Measurements from ENCODE around the gene WDR59. TPM values are rescaled to one million over a fixed set of nuclear protein-coding genes. Genes with fewer than 3 reads are reported as not detected.
A peak's percentile ranks its signal among the peaks of the same experiment; 100 is the strongest.

WDR59 gene
- total and polyA plus RNA-seq, 2 experiments from 2014 or later: 38.7 to 54.5 TPM

DNA sequence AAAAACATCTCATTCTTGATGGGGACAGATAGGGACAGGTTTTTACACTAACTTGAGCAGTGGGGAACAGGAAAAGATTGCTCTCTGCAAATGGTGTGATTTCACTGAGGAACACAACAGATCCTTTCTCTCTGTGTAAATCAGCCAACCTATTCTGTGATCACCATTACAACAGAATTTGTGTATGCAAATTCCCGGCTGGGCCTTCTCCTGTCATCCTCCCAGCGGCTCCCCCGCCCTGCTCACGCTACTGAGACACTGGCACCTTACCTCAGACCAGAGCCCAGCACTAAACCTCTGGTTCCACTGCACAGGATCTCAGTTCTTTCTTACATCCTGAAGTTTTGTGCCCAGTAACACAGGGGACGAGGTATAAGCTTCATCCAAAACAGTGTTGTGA, 113.3 kb downstream of the WDR59 start:
- Mint-ChIP-seq H3K4me1 (peaks cover 50% of the 10 kb centered on the region), H3K27me3 (ENCODE audit: insufficient read depth, low read depth, poor library complexity) (peaks cover 13% of the 10 kb centered on the region), H3K27ac (peak overlapping the region; percentile 86; the same call in 1 of the 2 replicates), H3K4me3 (peak overlapping the region; percentile 16; the same call in 1 of the 3 replicates), H3K9me3 (no peaks in the 10 kb centered on the region), H3K36me3 (ENCODE audit: low read depth) (peaks cover 21% of the 10 kb centered on the region)
- Histone ChIP-seq H2AFZ (no peak overlapping the region), H3K79me2 (replicated peaks; ENCODE audit: insufficient read depth) (no peaks in the 10 kb centered on the region), H3F3A (replicated peaks; ENCODE audit: low read depth) (0 out of 2 replicates have a peak, but pooled peaks cover 8% of the 10 kb centered on the region), H3K4me2 (peak overlapping the region; percentile 48), H3K36me3 (ENCODE audit: insufficient read depth) (no peaks in the 10 kb centered on the region), H3K4me3 (no peak overlapping the region), H3K27me3 (ENCODE audit: insufficient read depth) (no peaks in the 10 kb centered on the region), H4K20me1 (replicated peaks; ENCODE audit: insufficient read depth) (no peaks in the 10 kb centered on the region), H3K27ac (ENCODE audit: low read depth) (peak overlapping the region; percentile 83), H3K9me2 (ENCODE audit: insufficient read depth) (no peaks in the 10 kb centered on the region), H3K4me1 (ENCODE audit: insufficient read depth) (peaks cover 44% of the 10 kb centered on the region)
- DNase-seq (ENCODE audit: low spot score) (peak; percentile 94), ATAC-seq (peak; percentile 94)
- TF ChIP-seq, protein P1, sequence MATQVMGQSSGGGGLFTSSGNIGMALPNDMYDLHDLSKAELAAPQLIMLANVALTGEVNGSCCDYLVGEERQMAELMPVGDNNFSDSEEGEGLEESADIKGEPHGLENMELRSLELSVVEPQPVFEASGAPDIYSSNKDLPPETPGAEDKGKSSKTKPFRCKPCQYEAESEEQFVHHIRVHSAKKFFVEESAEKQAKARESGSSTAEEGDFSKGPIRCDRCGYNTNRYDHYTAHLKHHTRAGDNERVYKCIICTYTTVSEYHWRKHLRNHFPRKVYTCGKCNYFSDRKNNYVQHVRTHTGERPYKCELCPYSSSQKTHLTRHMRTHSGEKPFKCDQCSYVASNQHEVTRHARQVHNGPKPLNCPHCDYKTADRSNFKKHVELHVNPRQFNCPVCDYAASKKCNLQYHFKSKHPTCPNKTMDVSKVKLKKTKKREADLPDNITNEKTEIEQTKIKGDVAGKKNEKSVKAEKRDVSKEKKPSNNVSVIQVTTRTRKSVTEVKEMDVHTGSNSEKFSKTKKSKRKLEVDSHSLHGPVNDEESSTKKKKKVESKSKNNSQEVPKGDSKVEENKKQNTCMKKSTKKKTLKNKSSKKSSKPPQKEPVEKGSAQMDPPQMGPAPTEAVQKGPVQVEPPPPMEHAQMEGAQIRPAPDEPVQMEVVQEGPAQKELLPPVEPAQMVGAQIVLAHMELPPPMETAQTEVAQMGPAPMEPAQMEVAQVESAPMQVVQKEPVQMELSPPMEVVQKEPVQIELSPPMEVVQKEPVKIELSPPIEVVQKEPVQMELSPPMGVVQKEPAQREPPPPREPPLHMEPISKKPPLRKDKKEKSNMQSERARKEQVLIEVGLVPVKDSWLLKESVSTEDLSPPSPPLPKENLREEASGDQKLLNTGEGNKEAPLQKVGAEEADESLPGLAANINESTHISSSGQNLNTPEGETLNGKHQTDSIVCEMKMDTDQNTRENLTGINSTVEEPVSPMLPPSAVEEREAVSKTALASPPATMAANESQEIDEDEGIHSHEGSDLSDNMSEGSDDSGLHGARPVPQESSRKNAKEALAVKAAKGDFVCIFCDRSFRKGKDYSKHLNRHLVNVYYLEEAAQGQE (IDR thresholded peaks at IDR 0.05; ENCODE audit: unreplicated experiment): no peak
- no peak for TF ChIP-seq POLR2AphosphoS5 (IDR thresholded peaks at IDR 0.05; ENCODE audit: low read depth)
- peak; percentile 12; the same call in 1 of the 2 replicates for TF ChIP-seq CREB1 (CRISPR knock-in tag; IDR thresholded peaks at IDR 0.05; ENCODE audit: low read depth)

GRCh38 chr16:74868501-74868900, 116.4 kb downstream of the WDR59 start:
- H3K27ac ChIP-seq (ENCODE audit: low read depth): no peak overlapping the region
- H3K4me1 Mint-ChIP-seq: peaks cover 55% of the 10 kb centered on the region
- peak; percentile 39 for DNase-seq (ENCODE audit: low spot score)
- no peak overlapping the region for H3K4me3 ChIP-seq
- H3K4me1 ChIP-seq (ENCODE audit: insufficient read depth): peaks cover 56% of the 10 kb centered on the region
- no peak overlapping the region for H2AFZ ChIP-seq
- peaks cover 18% of the 10 kb centered on the region for H3K27me3 Mint-ChIP-seq (ENCODE audit: insufficient read depth, low read depth, poor library complexity)
- no peaks in the 10 kb centered on the region for H3K79me2 ChIP-seq (replicated peaks; ENCODE audit: insufficient read depth)
- H3K9me3 Mint-ChIP-seq: no peaks in the 10 kb centered on the region; the same call in 2 of the 3 replicates
- H4K20me1 ChIP-seq (replicated peaks; ENCODE audit: insufficient read depth): no peaks in the 10 kb centered on the region
- H3K27ac Mint-ChIP-seq: no peak overlapping the region; the same call in 1 of the 2 replicates
- H3K36me3 Mint-ChIP-seq (ENCODE audit: low read depth): peaks cover 7% of the 10 kb centered on the region
- no peaks in the 10 kb centered on the region for H3K36me3 ChIP-seq (ENCODE audit: insufficient read depth)
- H3K4me3 Mint-ChIP-seq: no peak overlapping the region
- H3K9me2 ChIP-seq (ENCODE audit: insufficient read depth): no peaks in the 10 kb centered on the region
- peak overlapping the region; percentile 33 for H3K4me2 ChIP-seq
- no peak for ATAC-seq
- no peaks in the 10 kb centered on the region for H3K27me3 ChIP-seq (ENCODE audit: insufficient read depth)
- 0 out of 2 replicates have a peak, but pooled peaks cover 8% of the 10 kb centered on the region for H3F3A ChIP-seq (replicated peaks; ENCODE audit: low read depth)
- TF ChIP-seq, protein P1 (IDR thresholded peaks at IDR 0.05; ENCODE audit: unreplicated experiment): no peak
- TF ChIP-seq, protein P2, sequence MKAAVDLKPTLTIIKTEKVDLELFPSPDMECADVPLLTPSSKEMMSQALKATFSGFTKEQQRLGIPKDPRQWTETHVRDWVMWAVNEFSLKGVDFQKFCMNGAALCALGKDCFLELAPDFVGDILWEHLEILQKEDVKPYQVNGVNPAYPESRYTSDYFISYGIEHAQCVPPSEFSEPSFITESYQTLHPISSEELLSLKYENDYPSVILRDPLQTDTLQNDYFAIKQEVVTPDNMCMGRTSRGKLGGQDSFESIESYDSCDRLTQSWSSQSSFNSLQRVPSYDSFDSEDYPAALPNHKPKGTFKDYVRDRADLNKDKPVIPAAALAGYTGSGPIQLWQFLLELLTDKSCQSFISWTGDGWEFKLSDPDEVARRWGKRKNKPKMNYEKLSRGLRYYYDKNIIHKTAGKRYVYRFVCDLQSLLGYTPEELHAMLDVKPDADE (IDR thresholded peaks at IDR 0.05): no peak
- no peak for TF ChIP-seq CREB1 (CRISPR knock-in tag; IDR thresholded peaks at IDR 0.05; ENCODE audit: low read depth)
- TF ChIP-seq STAT1 (IDR thresholded peaks at IDR 0.05; ENCODE audit: unreplicated experiment): no peak
- TF ChIP-seq ZNF114 (CRISPR knock-in tag; IDR thresholded peaks at IDR 0.05): no peak
- TF ChIP-seq EZH2phosphoT487 (IDR thresholded peaks at IDR 0.05; ENCODE audit: unreplicated experiment): no peak
- no peak for TF ChIP-seq NANOG (IDR thresholded peaks at IDR 0.05; ENCODE audit: borderline replicate concordance)
- TF ChIP-seq, protein P3, sequence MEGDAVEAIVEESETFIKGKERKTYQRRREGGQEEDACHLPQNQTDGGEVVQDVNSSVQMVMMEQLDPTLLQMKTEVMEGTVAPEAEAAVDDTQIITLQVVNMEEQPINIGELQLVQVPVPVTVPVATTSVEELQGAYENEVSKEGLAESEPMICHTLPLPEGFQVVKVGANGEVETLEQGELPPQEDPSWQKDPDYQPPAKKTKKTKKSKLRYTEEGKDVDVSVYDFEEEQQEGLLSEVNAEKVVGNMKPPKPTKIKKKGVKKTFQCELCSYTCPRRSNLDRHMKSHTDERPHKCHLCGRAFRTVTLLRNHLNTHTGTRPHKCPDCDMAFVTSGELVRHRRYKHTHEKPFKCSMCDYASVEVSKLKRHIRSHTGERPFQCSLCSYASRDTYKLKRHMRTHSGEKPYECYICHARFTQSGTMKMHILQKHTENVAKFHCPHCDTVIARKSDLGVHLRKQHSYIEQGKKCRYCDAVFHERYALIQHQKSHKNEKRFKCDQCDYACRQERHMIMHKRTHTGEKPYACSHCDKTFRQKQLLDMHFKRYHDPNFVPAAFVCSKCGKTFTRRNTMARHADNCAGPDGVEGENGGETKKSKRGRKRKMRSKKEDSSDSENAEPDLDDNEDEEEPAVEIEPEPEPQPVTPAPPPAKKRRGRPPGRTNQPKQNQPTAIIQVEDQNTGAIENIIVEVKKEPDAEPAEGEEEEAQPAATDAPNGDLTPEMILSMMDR (conservative IDR thresholded peaks at IDR 0.05; ENCODE audit: low read depth in 2 of 2): no peak
